Breast epithelium (tissue), 4 donors: ENCODE measurements around the gene PCF11. TPM values are rescaled to one million over a fixed set of nuclear protein-coding genes. Genes with fewer than 3 reads are reported as not detected.

Experiments used
- DNase-seq, 2 donors: peaks; one replicate each; pipeline ENCODE4 v3.0.0-alpha.2; 2019; ENCODE audit warnings: low spot score in 2 of 2
- H3K27ac ChIP-seq, 2 donors: fragments of 200-600 bp; sonication (generic) in 1 of 2; one replicate each; pipeline ENCODE4 v1.5.1; 2016 to 2019; ENCODE audit warnings: mild to moderate bottlenecking in 1 of 2
- H3K27me3 ChIP-seq, 2 donors: fragments of 200-600 bp; sonication (generic) in 1 of 2; one replicate each; pipeline versions ENCODE4 v1.5.1 to v1.6.0; 2017 to 2019; ENCODE audit warnings: control low read depth in 1 of 2, mild to moderate bottlenecking in 1 of 2
- H3K36me3 ChIP-seq: fragments of 200-600 bp; one replicate; pipeline ENCODE4 v1.5.1; 2019
- H3K4me1 ChIP-seq, 2 donors: fragments of 200-600 bp; sonication (generic); one replicate each; pipeline ENCODE4 v1.5.1; 2016 to 2019; ENCODE audit warnings: control low read depth in 1 of 2
- H3K4me3 ChIP-seq, 3 donors: fragments of 200-600 bp; sonication (generic); 1 replicate in 2 of 3; 2 replicates in 1 of 3; pipeline ENCODE4 v1.5.1; 2016 to 2019; ENCODE audit warnings: mild to moderate bottlenecking in 3 of 3, moderate library complexity in 2 of 3
- H3K9me3 ChIP-seq, 2 donors: fragments of 200-600 bp; sonication (generic) in 1 of 2; one replicate each; pipeline ENCODE4 v1.5.1; 2016 to 2019; ENCODE audit warnings: control low read depth in 1 of 2
- POLR2A ChIP-seq: fragments of 450-650 bp; IDR thresholded peaks from one replicate; pipeline ENCODE4 v1.6.1; 2016; ENCODE audit warnings: antibody characterized with exemption, mild to moderate bottlenecking, moderate library complexity
- POLR2AphosphoS5 ChIP-seq, 3 donors: sonication (generic); formaldehyde crosslinking; IDR thresholded peaks; one replicate each; pipeline ENCODE4 v1.6.1; 2017; ENCODE audit warnings: antibody characterized with exemption in 3 of 3
- intact Hi-C: fragments of 100-400 bp; cut with DNase I; formaldehyde crosslinking; loops from one replicate; pipeline ENCODE4 v1.15.1; 2023; ENCODE audit warnings: low total_unique reads
- total RNA-seq, 3 donors: library from RNA; depleted of rRNA; stranded (reverse); fragments of >200 nt; gene quantifications; one replicate each; pipeline ENCODE4 v1.1.0, GENCODE V29; 2016
- TF ChIP-seq, protein P1 (sequence below), 3 donors: fragments of 450-650 bp; IDR thresholded peaks; one replicate each; pipeline ENCODE4 v1.5.1; 2016 to 2017; ENCODE audit warnings: antibody characterized with exemption in 3 of 3, mild to moderate bottlenecking in 3 of 3, moderate library complexity in 3 of 3

The PCF11 gene
- total RNA-seq, 3 donors from 2014 or later = 78.7 to 133 (median 130) TPM

DNA sequence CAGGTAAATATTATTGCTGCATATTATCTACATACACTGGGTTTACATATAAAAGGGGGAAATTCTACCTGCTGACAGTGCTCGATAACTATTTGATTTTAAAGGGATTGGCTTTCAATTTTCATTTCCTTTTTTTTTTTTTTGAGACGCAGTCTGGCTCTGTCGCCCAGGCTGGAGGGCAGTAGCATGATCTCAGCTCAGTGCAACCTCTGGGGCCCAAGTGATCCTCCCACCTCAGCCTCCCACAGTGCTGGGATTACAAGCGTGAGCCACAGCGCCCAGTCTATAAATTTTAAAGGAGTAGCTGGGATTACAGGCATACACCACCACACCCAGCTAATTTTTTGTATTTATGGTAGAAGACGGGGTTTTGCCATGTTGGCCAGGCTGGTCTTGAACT, 3.2 kb upstream of the PCF11 start:
- no peaks in the 10 kb centered on the region for H3K4me1 ChIP-seq
- no peaks in the 10 kb centered on the region for H3K9me3 ChIP-seq
- no peak overlapping the region for H3K4me3 ChIP-seq
- intact Hi-C loops = no loop called here
- DNase-seq = no peak
- no peaks in the 10 kb centered on the region for H3K27me3 ChIP-seq
- H3K36me3 ChIP-seq = no peaks in the 10 kb centered on the region
- TF ChIP-seq POLR2A = no peak
- no peak overlapping the region for H3K27ac ChIP-seq

DNA sequence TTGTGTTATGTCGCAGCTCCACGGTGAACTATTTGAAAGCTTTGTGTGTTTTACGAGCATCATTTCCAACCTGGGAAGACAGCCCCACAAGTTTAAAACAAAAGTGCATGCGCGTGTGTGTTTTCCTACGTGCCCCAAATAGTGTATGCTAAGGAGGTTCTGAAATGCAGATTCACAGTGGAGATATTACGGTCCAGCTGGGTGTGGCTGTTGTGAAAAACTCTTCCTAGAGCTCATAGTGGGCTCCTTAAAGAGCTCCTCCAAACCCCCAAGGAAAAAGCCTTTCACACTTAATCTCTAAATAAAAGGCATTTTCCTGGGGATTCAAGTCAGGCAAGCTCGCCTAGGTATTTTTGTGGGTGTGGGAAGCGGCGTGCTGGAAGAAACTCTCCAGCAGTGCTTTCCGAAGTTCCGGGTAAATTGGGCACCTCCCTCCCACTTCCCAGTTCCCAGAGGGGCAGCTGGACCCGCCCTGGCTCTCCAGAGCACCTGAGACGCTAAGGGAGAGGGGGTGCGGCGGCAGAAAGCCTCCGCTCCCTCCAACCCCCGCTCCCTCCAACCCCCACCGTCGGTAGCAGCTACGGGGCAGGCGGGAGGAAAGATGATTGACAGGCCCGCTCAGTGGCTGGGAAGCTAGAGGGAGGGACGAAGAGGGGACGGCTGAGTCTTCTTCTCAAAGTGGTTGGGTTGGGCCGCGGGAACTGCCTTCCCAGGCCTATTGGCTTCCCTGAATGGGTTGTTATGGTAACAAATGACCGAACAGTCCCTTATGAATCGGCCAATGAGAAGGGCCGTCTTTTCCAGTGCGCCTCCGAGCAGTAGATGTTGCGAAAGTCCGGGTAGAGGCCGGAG, 561 bp upstream of the PCF11 start:
- intact Hi-C loops = no loop called here
- Histone ChIP-seq H3K27ac (peak overlapping the region; percentile 92 to 100), H3K9me3 (no peaks in the 10 kb centered on the region), H3K4me3 (peak overlapping the region; percentile 75 to 99 (median 98)), H3K36me3 (no peaks in the 10 kb centered on the region), H3K4me1 (peaks cover 0 to 4% of the 10 kb centered on the region in 2 donors), H3K27me3 (no peaks in the 10 kb centered on the region)
- DNase-seq = peak; percentile 99 to 100
- TF ChIP-seq POLR2AphosphoS5 (IDR thresholded peaks at IDR 0.05) = peak in 2 of 3 donors; percentile 68 to 76
- TF ChIP-seq POLR2A = peak; percentile 92
- TF ChIP-seq, protein P1, sequence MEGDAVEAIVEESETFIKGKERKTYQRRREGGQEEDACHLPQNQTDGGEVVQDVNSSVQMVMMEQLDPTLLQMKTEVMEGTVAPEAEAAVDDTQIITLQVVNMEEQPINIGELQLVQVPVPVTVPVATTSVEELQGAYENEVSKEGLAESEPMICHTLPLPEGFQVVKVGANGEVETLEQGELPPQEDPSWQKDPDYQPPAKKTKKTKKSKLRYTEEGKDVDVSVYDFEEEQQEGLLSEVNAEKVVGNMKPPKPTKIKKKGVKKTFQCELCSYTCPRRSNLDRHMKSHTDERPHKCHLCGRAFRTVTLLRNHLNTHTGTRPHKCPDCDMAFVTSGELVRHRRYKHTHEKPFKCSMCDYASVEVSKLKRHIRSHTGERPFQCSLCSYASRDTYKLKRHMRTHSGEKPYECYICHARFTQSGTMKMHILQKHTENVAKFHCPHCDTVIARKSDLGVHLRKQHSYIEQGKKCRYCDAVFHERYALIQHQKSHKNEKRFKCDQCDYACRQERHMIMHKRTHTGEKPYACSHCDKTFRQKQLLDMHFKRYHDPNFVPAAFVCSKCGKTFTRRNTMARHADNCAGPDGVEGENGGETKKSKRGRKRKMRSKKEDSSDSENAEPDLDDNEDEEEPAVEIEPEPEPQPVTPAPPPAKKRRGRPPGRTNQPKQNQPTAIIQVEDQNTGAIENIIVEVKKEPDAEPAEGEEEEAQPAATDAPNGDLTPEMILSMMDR (IDR thresholded peaks at IDR 0.05) = no peak

DNA sequence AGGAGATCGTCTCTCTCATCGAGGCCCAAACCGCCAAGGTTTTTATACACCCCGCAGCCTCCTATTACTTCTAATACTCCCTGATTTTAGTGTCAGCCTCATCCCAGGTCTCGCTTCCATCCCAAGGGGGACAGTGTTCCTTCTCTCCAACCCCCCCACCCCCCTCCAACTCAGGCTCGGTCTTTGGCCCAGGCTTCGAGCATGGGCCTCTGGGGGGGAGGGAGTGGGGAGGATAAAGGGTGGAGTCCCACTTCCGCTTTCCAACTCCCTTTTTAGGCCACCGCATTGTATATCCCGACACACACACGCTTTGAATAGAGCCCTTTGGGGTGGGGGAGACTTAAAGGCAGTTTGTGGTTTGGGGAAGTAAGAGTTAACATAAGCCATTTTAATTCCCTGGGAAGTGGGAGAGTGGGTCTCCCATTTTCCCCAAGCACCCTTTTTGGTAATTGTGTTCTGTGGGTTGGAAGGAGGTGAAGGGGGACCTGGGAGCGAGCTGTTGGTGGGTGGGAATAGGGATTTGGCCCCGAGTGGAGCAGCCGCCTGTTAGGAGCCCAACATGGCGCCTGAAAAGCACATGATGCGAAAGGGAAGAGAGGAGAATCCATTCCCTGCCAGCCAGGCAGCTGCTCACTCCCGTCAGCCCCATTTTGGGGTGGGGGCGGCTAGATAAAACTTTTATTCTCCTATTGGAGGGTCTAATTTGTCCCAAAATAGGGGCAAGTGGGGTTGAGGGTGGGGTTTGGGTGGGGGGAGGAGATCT, 844 bp downstream of the PCF11 start:
- no peaks in the 10 kb centered on the region for H3K36me3 ChIP-seq
- H3K9me3 ChIP-seq = no peaks in the 10 kb centered on the region
- peak overlapping the region; percentile 69 to 99 (median 98) for H3K4me3 ChIP-seq
- peak overlapping the region; percentile 93 to 100 for H3K27ac ChIP-seq
- peak; percentile 56 to 60 for DNase-seq
- intact Hi-C loops = no loop called here
- peaks cover 4 to 13% of the 10 kb centered on the region in 2 donors for H3K4me1 ChIP-seq
- no peaks in the 10 kb centered on the region for H3K27me3 ChIP-seq
- TF ChIP-seq POLR2AphosphoS5 (IDR thresholded peaks at IDR 0.05) = peak; percentile 53 to 70 (median 56)
- TF ChIP-seq, protein P1 (IDR thresholded peaks at IDR 0.05) = no peak

DNA sequence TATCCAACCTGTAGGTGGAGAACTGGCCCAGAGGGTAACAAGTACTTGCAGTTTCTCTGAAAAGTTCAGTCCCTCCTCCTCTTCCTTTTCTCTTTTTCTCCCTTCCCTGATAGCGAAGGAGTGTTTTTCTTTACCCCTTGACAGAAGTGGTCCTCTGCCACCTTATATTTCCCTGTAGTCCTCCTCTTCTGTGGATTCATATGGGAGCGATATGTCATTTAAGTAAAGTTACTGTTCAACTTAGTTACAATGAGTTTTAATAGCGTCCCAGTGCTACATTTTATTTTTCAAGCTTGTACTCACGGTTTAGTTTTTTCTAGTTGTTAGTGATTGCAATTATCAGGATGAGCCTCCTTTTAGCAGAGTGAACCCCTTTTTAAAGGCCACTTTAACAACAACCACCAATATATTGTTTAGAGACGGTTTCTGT, 1.4 kb downstream of the PCF11 start:
- DNase-seq = no peak
- TF ChIP-seq POLR2A = no peak
- no peak for TF ChIP-seq POLR2AphosphoS5 (IDR thresholded peaks at IDR 0.05)
- TF ChIP-seq, protein P1 (IDR thresholded peaks at IDR 0.05) = no peak
- no peaks in the 10 kb centered on the region for H3K36me3 ChIP-seq
- H3K9me3 ChIP-seq = no peaks in the 10 kb centered on the region
- H3K4me1 ChIP-seq = peaks cover 4 to 13% of the 10 kb centered on the region in 2 donors
- H3K27ac ChIP-seq = peak overlapping the region; percentile 93 to 100
- H3K4me3 ChIP-seq = peak overlapping the region; percentile 69 to 99 (median 98)
- intact Hi-C loops = no loop called here
- no peaks in the 10 kb centered on the region for H3K27me3 ChIP-seq

DNA sequence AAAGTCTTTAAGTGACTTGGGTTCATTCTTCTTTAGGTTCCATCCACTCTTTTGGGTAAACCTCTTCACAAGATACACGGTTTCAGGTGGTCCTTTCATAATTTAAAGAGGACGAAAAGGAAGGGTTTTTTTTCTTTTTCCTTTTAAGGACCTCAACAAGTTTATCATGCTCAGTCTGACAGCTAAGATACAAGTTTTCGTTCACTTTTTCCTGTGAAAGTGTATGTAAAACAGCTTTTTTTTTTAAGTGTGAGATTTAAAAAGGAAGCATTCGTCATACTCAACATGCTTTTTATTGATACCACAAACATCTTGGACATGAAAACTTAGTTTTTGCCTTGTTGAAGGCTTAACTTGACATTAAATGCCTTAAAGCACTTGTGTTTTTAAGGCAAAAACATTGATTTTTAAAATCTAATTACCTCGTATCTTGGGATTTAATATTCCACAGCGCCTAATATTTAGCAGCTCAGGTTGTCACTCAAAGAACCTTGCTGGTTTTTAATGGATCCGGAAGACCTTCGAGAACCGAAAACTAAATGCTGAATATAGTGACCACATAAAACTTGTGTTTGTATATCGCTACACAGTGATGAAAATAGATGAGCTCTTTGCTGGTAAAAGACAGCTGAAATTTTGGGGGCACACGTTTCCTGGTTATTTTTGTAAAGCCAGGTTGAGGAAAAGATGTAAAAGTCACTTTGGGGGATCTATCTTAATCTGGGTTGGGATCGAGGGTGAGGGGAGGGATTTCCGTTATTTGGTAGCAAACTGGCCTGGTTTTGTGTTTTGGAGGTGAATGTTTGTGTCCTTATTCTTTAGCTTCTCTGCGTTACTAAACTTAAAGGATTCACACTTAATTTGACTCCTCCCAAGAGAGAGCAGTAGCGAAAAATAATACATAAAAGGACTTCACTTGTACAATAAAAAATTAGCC, 2.3 kb downstream of the PCF11 start:
- peaks cover 4 to 13% of the 10 kb centered on the region in 2 donors for H3K4me1 ChIP-seq
- H3K27ac ChIP-seq = peak overlapping the region; percentile 93 to 100
- intact Hi-C loops = no loop called here

More for the DNA sequence above, 2.3 kb downstream of the PCF11 start:
- DNase-seq = no peak
- Histone ChIP-seq H3K36me3 (no peaks in the 10 kb centered on the region), H3K4me3 (peak overlapping the region; percentile 69 to 99 (median 98)), H3K9me3 (no peaks in the 10 kb centered on the region), H3K27me3 (no peaks in the 10 kb centered on the region)
- TF ChIP-seq POLR2A (no peak), POLR2AphosphoS5 (IDR thresholded peaks at IDR 0.05) (no peak)
- TF ChIP-seq, protein P1 (IDR thresholded peaks at IDR 0.05) = no peak
